ENCODE data around the gene PCDHGA5. TPM values are rescaled to one million over a fixed set of nuclear protein-coding genes. Genes with fewer than 3 reads are reported as not detected.

Gene PCDHGA5
- total and polyA plus RNA-seq, 2 of the 8 experiments (the other 6 are each of a cell fraction or from before 2014, with no cell fraction given), result 1.1 to 1.3 TPM

DNA sequence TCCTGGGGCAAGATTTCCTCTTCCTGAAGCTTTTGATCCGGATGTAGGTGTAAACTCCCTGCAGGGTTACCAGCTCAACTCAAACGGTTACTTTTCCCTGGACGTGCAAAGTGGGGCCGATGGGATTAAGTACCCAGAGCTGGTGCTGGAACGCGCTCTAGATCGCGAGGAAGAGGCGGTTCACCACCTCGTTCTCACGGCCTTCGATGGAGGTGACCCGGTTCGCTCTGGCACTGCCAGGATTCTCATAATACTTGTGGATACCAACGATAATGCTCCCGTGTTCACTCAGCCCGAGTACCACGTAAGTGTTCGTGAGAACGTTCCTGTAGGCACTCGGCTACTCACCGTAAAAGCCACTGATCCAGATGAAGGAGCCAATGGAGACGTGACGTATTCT lies 8.3 kb upstream of the PCDHGA5 start:
- Histone ChIP-seq H3K27ac (ENCODE audit: low read depth, low read length) (no peak overlapping the region), H3K23ac (ENCODE audit: insufficient read length) (no peak overlapping the region), H2BK15ac (ENCODE audit: low read length) (no peak overlapping the region), H3K23me2 (ENCODE audit: low read depth, low read length) (no peaks in the 10 kb centered on the region), H3K4me2 (ENCODE audit: insufficient read depth in 1 of 2, low read depth in 2 of 2, low read length in 2 of 2) (no peak overlapping the region), H4K91ac (replicated peaks; ENCODE audit: insufficient read length, low read length) (no peak overlapping the region), H2BK5ac (ENCODE audit: low read depth, low read length) (no peak overlapping the region), H2AK5ac (ENCODE audit: low read depth, low read length) (no peak overlapping the region), H3K9ac (replicated peaks in 1 of 4; ENCODE audit: extremely low read depth in 1 of 4, low read depth in 3 of 4, low read length in 3 of 4) (no peak overlapping the region), H3K79me2 (ENCODE audit: control insufficient read depth in 1 of 2, insufficient read depth in 2 of 2, low read length in 2 of 2) (no peaks in the 10 kb centered on the region), H3K18ac (ENCODE audit: extremely low read depth, low read length) (no peak overlapping the region), H3K14ac (ENCODE audit: insufficient read length) (no peak overlapping the region), H4K5ac (ENCODE audit: insufficient read length, low read depth, low read length) (no peak overlapping the region), H3K9me3 (ENCODE audit: insufficient read depth in 2 of 2, low read depth in 1 of 2, low read length in 1 of 2) (peaks cover 34 to 50% of the 10 kb centered on the region in 2 experiments), H3K79me1 (ENCODE audit: low read depth, low read length) (no peaks in the 10 kb centered on the region), H3K4me1 (replicated peaks in 1 of 4; ENCODE audit: control insufficient read depth in 3 of 4, insufficient read depth in 4 of 4, low read length in 3 of 4) (0 out of 7 replicates have a peak, but pooled peaks cover 0 to 1% (median 0%) of the 10 kb centered on the region in 4 experiments), H3K27me3 (replicated peaks in 1 of 4; ENCODE audit: control insufficient read depth in 3 of 4, extremely low read depth in 1 of 4, insufficient read depth in 3 of 4, low read length in 3 of 4) (no peaks in the 10 kb centered on the region), H3K4ac (replicated peaks; ENCODE audit: insufficient read length, low read depth, low read length) (no peak overlapping the region), H4K20me1 (replicated peaks in 1 of 2; ENCODE audit: control insufficient read depth in 1 of 2, insufficient read depth in 2 of 2, low read length in 2 of 2) (no peaks in the 10 kb centered on the region), H3K56ac (replicated peaks; ENCODE audit: insufficient read length, low read depth, low read length) (no peak overlapping the region), H2BK12ac (ENCODE audit: low read depth, low read length) (no peak overlapping the region), H3K36me3 (ENCODE audit: control insufficient read depth in 2 of 4, insufficient read depth in 4 of 4, low read length in 3 of 4) (peaks cover 0 to 13% (median 4%) of the 10 kb centered on the region in 4 experiments; a peak in 4 of 8 replicates), H4K8ac (ENCODE audit: extremely low read depth, insufficient read depth, low read length) (no peak overlapping the region), H2AFZ (ENCODE audit: low read length) (no peak overlapping the region), H3K4me3 (ENCODE audit: extremely low read depth in 1 of 4, insufficient read depth in 2 of 4, low read depth in 3 of 4, low read length in 4 of 4) (no peak overlapping the region), H2BK20ac (ENCODE audit: low read length) (no peak overlapping the region), H2BK120ac (replicated peaks; ENCODE audit: low read depth, low read length) (no peak overlapping the region)
- no peak for FAIRE-seq
- no peak for DNase-seq (ENCODE audit: low read depth in 1 of 2, low spot score in 2 of 2)
- TF ChIP-seq HDAC6 (IDR thresholded peaks at IDR 0.05; ENCODE audit: low read depth, low read length) (no peak), ATF2 (IDR thresholded peaks at IDR 0.05; ENCODE audit: low read length) (no peak), KDM1A (IDR thresholded peaks at IDR 0.05; ENCODE audit: borderline replicate concordance, low read length) (no peak), RBBP5 (IDR thresholded peaks at IDR 0.05; ENCODE audit: borderline replicate concordance, low read depth, low read length) (no peak), FOSL1 (IDR thresholded peaks at IDR 0.05; ENCODE audit: insufficient read depth, low read depth, low read length) (no peak), RAD21 (IDR thresholded peaks at IDR 0.05 in 1 of 2, conservative IDR thresholded peaks at IDR 0.05 in 1 of 2; ENCODE audit: low read depth in 2 of 2, low read length in 2 of 2) (no peak)
- ChIA-PET POLR2A (ENCODE audit: partially characterized antibody) (interaction anchor here (0.7 kb wide), 1 partner anchor 163 kb away, joined by 3 read pairs; no protein-coding TSS in a partner anchor), CTCF (ENCODE audit: partially characterized antibody) (interaction anchor here (0.6 to 4.4 kb wide), 42 partner anchors 8 to 279 kb away, joined by 3 to 28 read pairs (median 5); partner anchors contain the start of genes PCDHB10, PCDHB14, PCDHB15 and PCDHB16)
- 96% methylated on average over 24 of the region's 24 CpGs; no CpG with 5 or more reads in 1 of the 2 experiments for WGBS, 2 experiments (ENCODE audit: extremely low coverage in 1 of 2, insufficient coverage in 1 of 2, insufficient read length in 1 of 2, insufficient replicate concordance in 2 of 2, low coverage in 1 of 2, low lambda C conversion rate in 2 of 2, missing lambda C conversion rate in 1 of 2)

Measured in H1 (cell line).